T follicular helper cell (primary cell): ENCODE measurements around the gene TREML2.

Experiments used
- DNase-seq: peaks from one replicate; pipeline ENCODE4 v3.0.0-alpha.2; 2020; ENCODE audit warnings: low read depth

Gene TREML2

GRCh38 chr6:41177287-41177686 lies 23.7 kb downstream of the TREML2 start:
- DNase-seq = no peak

DNA sequence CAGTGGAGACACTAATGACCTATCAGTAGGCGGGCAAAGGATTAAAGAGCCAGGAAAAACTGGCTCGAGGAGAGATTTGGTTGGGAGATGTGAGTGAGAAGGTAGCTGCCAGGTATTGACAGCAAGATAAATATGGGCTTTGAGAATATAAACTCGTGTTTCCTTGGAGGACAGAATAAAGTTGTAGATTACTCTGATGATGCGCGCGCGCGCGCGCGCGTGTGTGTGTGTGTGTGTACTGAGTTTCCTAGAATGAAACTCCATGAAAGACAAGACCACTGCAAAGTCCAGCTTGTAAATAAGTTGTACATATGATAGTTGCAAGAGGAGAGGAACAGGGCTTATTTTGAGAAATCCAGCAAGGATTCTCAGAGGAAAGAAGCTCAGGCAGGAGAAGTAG lies 24.8 kb downstream of the TREML2 start:
- no peak for DNase-seq

DNA sequence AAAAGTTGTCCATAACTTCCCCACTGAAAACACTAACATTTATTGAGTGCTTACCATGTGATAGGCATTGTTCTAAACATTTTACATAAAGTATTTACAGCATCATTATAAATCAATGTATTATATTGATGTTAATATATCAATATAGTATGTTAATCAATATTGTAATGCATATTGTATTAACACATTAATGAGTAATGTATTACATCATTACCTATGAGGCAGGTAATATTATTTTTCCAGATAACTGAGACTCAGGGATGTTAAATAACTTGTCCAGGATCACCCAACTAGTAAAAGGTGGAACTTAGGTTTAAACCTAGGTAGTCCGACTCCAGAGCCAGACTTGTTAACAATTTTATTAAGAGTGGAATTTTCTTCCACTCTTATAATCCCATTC lies 25.9 kb downstream of the TREML2 start:
- no peak for DNase-seq

DNA sequence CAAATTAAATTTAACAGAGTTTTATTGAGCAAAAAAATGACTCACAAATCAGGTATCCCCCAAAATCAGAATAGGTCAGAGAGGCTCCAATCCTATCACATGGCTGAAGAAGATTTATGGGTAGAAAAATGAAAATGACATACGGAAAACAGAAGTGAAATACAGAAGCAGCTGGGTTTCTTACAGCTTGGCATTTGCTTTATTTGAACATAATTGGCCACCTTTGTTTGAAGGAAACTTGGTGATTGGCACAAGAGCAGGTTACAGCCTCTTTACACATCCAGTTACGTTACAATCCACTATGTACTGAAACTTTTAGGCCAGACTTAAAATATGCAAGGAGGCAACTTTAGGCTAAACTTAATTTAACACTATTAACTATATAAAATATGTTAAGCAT lies 26.3 kb downstream of the TREML2 start:
- DNase-seq = no peak

- DNase-seq = no peak
These were observed 29.0 kb downstream of the TREML2 start for GRCh38 chr6:41171908-41172307.

DNA sequence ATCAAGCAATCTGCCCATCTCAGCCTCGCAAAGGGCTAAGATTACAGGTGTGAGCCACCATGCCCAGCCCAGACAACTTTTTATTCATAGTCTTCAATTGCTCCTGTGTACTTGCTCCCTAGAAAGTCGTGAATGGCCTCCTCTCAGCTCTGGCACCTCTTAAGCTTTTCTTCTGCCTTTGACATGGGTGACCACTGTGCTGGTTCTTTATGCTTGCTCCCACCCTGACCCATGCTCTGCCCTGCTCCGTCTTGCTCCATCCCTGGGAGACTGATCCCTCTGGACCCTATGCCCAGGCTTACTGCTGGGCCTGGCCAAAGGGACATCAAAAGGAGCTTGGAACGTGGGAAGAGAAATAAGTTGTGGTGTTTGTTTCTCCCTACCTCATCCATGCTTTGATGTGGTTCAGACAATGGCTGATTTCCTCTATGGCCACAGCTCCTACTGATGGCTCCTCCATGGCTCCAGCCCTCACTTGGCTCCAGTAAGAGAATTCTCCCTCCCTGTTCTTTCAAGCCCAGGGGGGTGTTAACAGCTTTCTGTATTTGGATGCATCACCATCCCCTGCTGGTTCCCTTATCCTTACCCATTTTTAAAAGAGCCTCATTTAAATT lies 30.3 kb downstream of the TREML2 start:
- no peak for DNase-seq

GRCh38 chr6:41167173-41167963 lies 33.6 kb downstream of the TREML2 start:
- no peak for DNase-seq

GRCh38 chr6:41164551-41165120 lies 36.3 kb downstream of the TREML2 start:
- DNase-seq = no peak

DNA sequence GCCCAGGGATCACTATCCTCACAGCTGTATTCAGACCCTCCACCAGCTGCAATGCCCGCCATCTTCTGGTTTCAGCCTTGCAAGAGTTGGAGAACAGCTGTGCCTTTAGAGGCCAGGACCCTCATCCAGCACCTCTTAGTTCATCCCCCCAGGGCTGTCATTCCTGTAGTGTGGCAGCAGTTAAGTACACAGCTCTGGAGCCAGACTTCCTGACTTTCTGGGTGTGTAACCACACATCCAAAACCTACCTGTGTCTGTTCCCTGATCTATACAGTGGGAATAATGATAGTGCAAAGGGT lies 37.6 kb downstream of the TREML2 start:
- no peak for DNase-seq

- DNase-seq = no peak
These were observed 38.1 kb downstream of the TREML2 start, which contains the start of gene TREM2 for GRCh38 chr6:41162687-41163418. TSS of gene TREM2 (minus strand) at chr6:41163116. CDS start at chr6:41163082, 34 bp downstream.

DNA sequence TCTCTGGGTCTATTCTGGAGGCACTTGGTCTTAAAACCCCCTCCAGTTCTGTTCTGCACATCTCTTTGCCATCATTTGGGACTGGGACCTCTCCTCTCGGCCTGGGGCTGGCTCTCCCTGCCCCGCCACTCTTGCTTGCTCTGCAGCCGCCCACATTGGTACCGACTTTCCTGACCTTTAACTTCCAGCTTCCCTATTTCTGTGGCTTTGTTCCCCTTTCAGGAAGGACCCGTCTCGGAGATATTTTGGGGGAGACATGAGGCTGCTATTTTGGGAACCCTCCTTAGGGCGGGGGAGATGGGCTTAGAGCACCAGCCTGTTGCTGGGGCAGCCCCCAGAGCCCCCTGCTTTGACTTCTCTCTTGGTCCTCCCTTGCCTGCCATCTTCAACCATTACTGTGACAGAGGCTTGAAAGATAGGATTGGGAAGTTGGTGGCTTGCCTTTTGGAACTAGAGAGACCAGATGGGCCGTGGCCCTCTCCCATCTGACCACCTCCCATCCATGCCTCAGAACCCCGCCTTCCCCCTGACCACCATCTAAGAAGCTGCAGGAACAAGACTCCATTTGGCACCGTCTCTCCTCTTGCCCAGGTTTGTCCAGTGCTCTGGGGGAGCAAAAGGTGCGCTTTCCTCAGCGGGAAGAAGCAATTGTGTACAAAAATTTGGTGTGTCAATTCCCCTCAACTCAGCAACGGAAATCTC lies 38.9 kb downstream of the TREML2 start:
- DNase-seq = no peak

- DNase-seq = no peak
These were observed 39.6 kb downstream of the TREML2 start for GRCh38 chr6:41161380-41161779.

GRCh38 chr6:41160933-41161332 lies 40.0 kb downstream of the TREML2 start:
- no peak for DNase-seq

GRCh38 chr6:41159415-41160082 lies 41.4 kb downstream of the TREML2 start:
- DNase-seq = no peak

DNA sequence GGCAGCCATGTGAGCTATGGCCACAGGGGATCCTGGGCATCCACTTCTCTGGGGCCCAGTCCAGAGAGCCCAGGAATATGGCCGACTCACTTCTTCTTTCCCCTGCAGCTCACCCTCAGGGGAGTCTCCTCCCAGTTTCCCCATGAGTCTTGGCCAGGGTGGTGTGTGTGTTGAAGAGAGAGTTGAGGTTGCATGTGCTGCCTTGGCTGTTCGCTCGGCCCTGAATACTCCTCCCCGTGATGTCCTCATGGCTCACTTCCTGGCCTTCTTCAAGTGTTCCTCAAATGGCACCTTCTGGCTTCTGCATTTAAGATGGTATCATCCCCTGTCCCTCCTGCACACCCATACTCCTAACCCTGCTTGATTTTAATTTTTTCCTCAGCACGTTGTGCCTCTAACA lies 43.6 kb downstream of the TREML2 start:
- DNase-seq = no peak

DNA sequence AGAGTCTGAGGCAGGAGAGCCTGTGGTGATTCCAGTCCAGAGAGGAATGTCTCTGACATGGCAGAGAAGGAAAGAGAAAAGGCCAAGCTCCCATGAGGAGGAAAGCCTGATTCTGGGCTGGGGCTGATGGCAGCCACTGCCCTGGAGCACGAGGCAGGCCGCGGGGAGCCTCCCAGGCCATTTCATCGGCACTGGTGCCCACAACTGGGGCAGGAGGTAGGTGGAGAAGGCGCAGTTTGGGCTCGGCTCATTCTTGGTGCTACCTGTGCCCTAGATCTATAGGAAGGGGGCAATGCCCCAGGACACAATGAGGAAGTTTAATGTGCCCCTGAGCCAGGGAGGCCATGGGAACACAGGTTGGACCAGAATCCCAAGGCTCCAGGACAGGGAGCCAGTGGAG lies 44.2 kb downstream of the TREML2 start:
- DNase-seq = no peak

GRCh38 chr6:41156001-41156400 lies 44.9 kb downstream of the TREML2 start:
- no peak for DNase-seq

GRCh38 chr6:41155132-41155805 lies 45.7 kb downstream of the TREML2 start:
- DNase-seq = no peak

DNA sequence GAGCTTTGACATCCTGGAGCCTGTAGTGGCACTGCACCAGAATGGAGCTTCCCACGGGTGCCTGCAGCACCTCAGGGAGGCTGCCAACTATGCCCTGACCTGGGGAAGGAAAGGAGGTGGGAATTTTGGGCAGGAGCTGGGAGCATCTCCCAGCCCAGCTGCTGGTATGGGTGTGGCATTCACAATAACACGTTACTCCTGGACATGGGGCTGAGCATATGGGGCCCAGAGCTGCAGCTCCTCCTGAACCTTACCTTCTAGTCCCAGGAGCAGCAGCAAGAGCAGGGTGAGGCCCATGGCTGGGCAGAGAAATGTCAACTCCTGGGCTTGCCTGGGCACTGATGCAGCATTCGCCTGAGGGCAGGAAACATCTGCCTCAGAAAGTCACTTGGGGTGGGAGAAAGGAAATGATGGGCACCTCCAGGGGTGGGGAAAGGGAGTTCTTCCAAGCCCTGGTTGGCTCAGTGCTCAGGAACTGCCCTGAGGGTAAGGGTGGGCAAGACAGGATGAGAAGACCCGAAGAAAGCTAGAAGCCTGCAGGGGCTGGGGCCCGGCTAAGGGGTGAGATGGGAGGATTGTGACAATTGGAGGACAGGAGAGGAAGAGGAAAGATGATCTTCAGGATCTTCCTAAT lies 46.8 kb downstream of the TREML2 start, which contains the start of gene TREML1:
TSS of gene TREML1 (minus strand) at position 356 of the 634 bp plus-strand sequence. CDS start at position 297, 59 bp downstream.
- no peak for DNase-seq

- DNase-seq = no peak
These were observed 47.5 kb downstream of the TREML2 start for GRCh38 chr6:41153451-41153850.
